Stomach (tissue), 19 donors: ENCODE data around the gene THYN1. TPM values are rescaled to one million over a fixed set of nuclear protein-coding genes. Genes with fewer than 3 reads are reported as not detected.

ENCODE experiments used
- DNase-seq, 2 donors: peaks; one replicate each; pipeline versions ENCODE4 v3.0.0 to v3.0.0-alpha.2; 2013 to 2019
- H3K27ac ChIP-seq, 5 donors: fragments of 200-600 bp in 4 of 5; sonication (generic) in 4 of 5; one replicate each; pipeline ENCODE4 v1.5.1; 2013 to 2019; ENCODE audit warnings: mild to moderate bottlenecking in 1 of 5, moderate library complexity in 1 of 5
- H3K27me3 ChIP-seq, 3 donors: fragments of 200-600 bp; sonication (generic); one replicate each; pipeline ENCODE4 v1.5.1; 2017 to 2019; ENCODE audit warnings: mixed run types in 1 of 3
- H3K36me3 ChIP-seq, 4 donors: fragments of 200-600 bp; sonication (generic); 1 replicate in 3 of 4; 2 replicates in 1 of 4; pipeline ENCODE4 v1.5.1; 2016 to 2019
- H3K4me1 ChIP-seq, 4 donors: fragments of 200-600 bp; sonication (generic); one replicate each; pipeline ENCODE4 v1.5.1; 2016 to 2019
- H3K4me3 ChIP-seq, 4 donors: fragments of 200-600 bp; sonication (generic) in 3 of 4; one replicate each; pipeline ENCODE4 v1.5.1; 2016 to 2019; ENCODE audit warnings: mild to moderate bottlenecking in 1 of 4
- H3K9me3 ChIP-seq, 4 donors: fragments of 200-600 bp; sonication (generic); one replicate each; pipeline ENCODE4 v1.5.1; 2016 to 2019
- CTCF ChIP-seq, 7 experiments: fragments of 450-650 bp in 4 of 7; fragments of 200-600 bp in 3 of 7; sonication (generic) in 3 of 7; IDR thresholded peaks; one replicate each; pipeline ENCODE4 v1.5.1; 2016 to 2019; ENCODE audit warnings: antibody characterized with exemption in 7 of 7, control low read depth in 2 of 7, mild to moderate bottlenecking in 1 of 7
- EP300 ChIP-seq: sonication (generic); formaldehyde crosslinking; IDR thresholded peaks from one replicate; pipeline ENCODE4 v1.6.1; 2017; ENCODE audit warnings: antibody characterized with exemption
- POLR2A ChIP-seq, 4 donors: fragments of 450-650 bp; IDR thresholded peaks; one replicate each; pipeline ENCODE4 v1.6.1; 2016; ENCODE audit warnings: antibody characterized with exemption in 4 of 4, control low read depth in 2 of 4, mild to moderate bottlenecking in 1 of 4, moderate library complexity in 1 of 4
- POLR2AphosphoS5 ChIP-seq, 3 donors: sonication (generic); formaldehyde crosslinking; IDR thresholded peaks; one replicate each; pipeline ENCODE4 v1.6.1; 2016; ENCODE audit warnings: antibody characterized with exemption in 3 of 3
- WGBS, 5 donors: extraction: QIAGEN DNeasy Blood & Tissue Kit in 3 of 5; methylation state at CpG; one replicate each; pipeline versions ENCODE4 v1.1.5 to v1.1.7; 2013 to 2018; 5-methylcytosine and 5-hydroxymethylcytosine counted together
- intact Hi-C: fragments of 100-400 bp; cut with DNase I; formaldehyde crosslinking; loops from one replicate; pipeline ENCODE4 v1.15.1; 2023; ENCODE audit warnings: low total_unique reads
- long read RNA-seq, 10 donors: transcript quantifications; one replicate each; lab custom pipeline, GENCODE V29; 2026
- polyA plus RNA-seq, 3 donors: library from polyadenylated mRNA; stranded (reverse); fragments of 200-250 nt; gene quantifications; one replicate each; pipeline ENCODE4 v1.2.3, GENCODE V29; 2013
- total RNA-seq, 5 donors: library from RNA; depleted of rRNA; stranded (reverse); fragments of >200 nt; gene quantifications; one replicate each; pipeline versions ENCODE4 v1.1.0 to v1.2.3, GENCODE V29; 2014 to 2016
- donor health status: healthy with polysubstance abuse.
- donor health status: Bipolar disorder and iron deficiency.
- donor health status: healthy.

THYN1 gene
- total RNA-seq: 10 to 100 TPM in 4 of 5 donors, 1 to 10 TPM in 1; 4.6 to 56.2 (median 19.1) TPM
- polyA plus RNA-seq: 10 to 100 TPM; 42.0 to 62.1 (median 49.5) TPM
- long read RNA-seq, donor 1, transcript THYN1-201 (7 exons, 1,299 nt): major isoform, 5 of 17 reads
- long read RNA-seq, donor 1, partial matches to known transcripts: 6 of 17 reads
- long read RNA-seq, donor 1, other reads (novel, unspliced or antisense): 0 of 17 reads
- long read RNA-seq, donor 2, transcript THYN1-201 (7 exons, 1,299 nt): major isoform, 5 of 12 reads
- long read RNA-seq, donor 2, partial matches to known transcripts: 0 of 12 reads
- long read RNA-seq, donor 2, other reads (novel, unspliced or antisense): 0 of 12 reads
- long read RNA-seq, donor 3, transcript THYN1-201 (7 exons, 1,299 nt): major isoform, 6 of 10 reads
- long read RNA-seq, donor 3, partial matches to known transcripts: 0 of 10 reads
- long read RNA-seq, donor 3, other reads (novel, unspliced or antisense): 0 of 10 reads
- long read RNA-seq, donor 4: 0 reads
- long read RNA-seq, donor 5, transcript THYN1-204 (8 exons, 893 nt): minor isoform, 6 of 27 reads
- long read RNA-seq, donor 5, transcript THYN1-201 (7 exons, 1,299 nt): minor isoform, 7 of 27 reads
- long read RNA-seq, donor 5, transcript THYN1-203 (8 exons, 943 nt): major isoform, 9 of 27 reads
- long read RNA-seq, donor 5, partial matches to known transcripts: 5 of 27 reads
- long read RNA-seq, donor 5, other reads (novel, unspliced or antisense): 0 of 27 reads
- long read RNA-seq, donor 6, transcript THYN1-203 (8 exons, 943 nt): major isoform, 23 of 65 reads
- long read RNA-seq, donor 6, transcript THYN1-204 (8 exons, 893 nt): minor isoform, 12 of 65 reads
- long read RNA-seq, donor 6, transcript THYN1-201 (7 exons, 1,299 nt): minor isoform, 8 of 65 reads
- long read RNA-seq, donor 6, partial matches to known transcripts: 20 of 65 reads
- long read RNA-seq, donor 6, other reads (novel, unspliced or antisense): 0 of 65 reads
- long read RNA-seq, donor 7, transcript THYN1-203 (8 exons, 943 nt): major isoform, 12 of 28 reads
- long read RNA-seq, donor 7, transcript THYN1-204 (8 exons, 893 nt): minor isoform, 8 of 28 reads
- long read RNA-seq, donor 7, partial matches to known transcripts: 0 of 28 reads
- long read RNA-seq, donor 7, other reads (novel, unspliced or antisense): 0 of 28 reads
- long read RNA-seq, donor 8, transcript THYN1-204 (8 exons, 893 nt): minor isoform, 6 of 27 reads
- long read RNA-seq, donor 8, transcript THYN1-203 (8 exons, 943 nt): major isoform, 10 of 27 reads
- long read RNA-seq, donor 8, transcript THYN1-201 (7 exons, 1,299 nt): minor isoform, 5 of 27 reads
- long read RNA-seq, donor 8, partial matches to known transcripts: 5 of 27 reads
- long read RNA-seq, donor 8, other reads (novel, unspliced or antisense): 0 of 27 reads
- long read RNA-seq, donor 9, transcript THYN1-201 (7 exons, 1,299 nt): minor isoform, 6 of 23 reads
- long read RNA-seq, donor 9, transcript THYN1-204 (8 exons, 893 nt): major isoform, 10 of 23 reads
- long read RNA-seq, donor 9, transcript THYN1-203 (8 exons, 943 nt): minor isoform, 7 of 23 reads
- long read RNA-seq, donor 9, partial matches to known transcripts: 0 of 23 reads
- long read RNA-seq, donor 9, other reads (novel, unspliced or antisense): 0 of 23 reads
- long read RNA-seq, donor 10, partial matches to known transcripts: 0 of 5 reads
- long read RNA-seq, donor 10, other reads (novel, unspliced or antisense): 0 of 5 reads

- intact Hi-C loops: no loop called here
- Histone ChIP-seq H3K36me3 (peaks cover 21 to 47% (median 46%) of the 10 kb centered on the region in 4 donors), H3K27me3 (no peaks in the 10 kb centered on the region), H3K27ac (peak within 1 kb of the TSS; percentile 49 to 86 (median 75)), H3K4me3 (peak within 1 kb of the TSS; percentile 74 to 98 (median 88)), H3K9me3 (no peaks in the 10 kb centered on the region), H3K4me1 (peaks cover 17 to 43% (median 29%) of the 10 kb centered on the region in 4 donors)
- 0 to 1% (median 0%) methylated on average over 36 to 70 of the region's 70 CpGs for WGBS, 5 donors
- DNase-seq: peak; percentile 97 to 99
- TF ChIP-seq CTCF (IDR thresholded peaks at IDR 0.05) (peak in 5 of 7 experiments; percentile 29 to 57 (median 35)), POLR2A (IDR thresholded peaks at IDR 0.05) (peak in 1 of 4 donors; percentile 16), POLR2AphosphoS5 (IDR thresholded peaks at IDR 0.05) (peak; percentile 71 to 94 (median 82)), EP300 (no peak)
These were observed at the start of gene THYN1, which contains the start of gene ACAD8 for GRCh38 chr11:134253188-134253993. TSS of gene THYN1 (minus strand) at chr11:134253352. CDS start at chr11:134252882, 470 bp downstream. TSS of gene ACAD8 (plus strand) at chr11:134253568. CDS start at chr11:134253601, 33 bp downstream.

GRCh38 chr11:134294664-134295063 is 41.5 kb upstream of the THYN1 start:
- H3K27ac ChIP-seq: no peak overlapping the region
- no peaks in the 10 kb centered on the region for H3K36me3 ChIP-seq
- WGBS, 5 donors: 66 to 83% (median 81%) methylated on average over 9 of the region's 9 CpGs
- H3K4me3 ChIP-seq: no peak overlapping the region
- no peaks in the 10 kb centered on the region for H3K9me3 ChIP-seq
- TF ChIP-seq POLR2AphosphoS5 (IDR thresholded peaks at IDR 0.05) (no peak), CTCF (IDR thresholded peaks at IDR 0.05) (no peak), EP300 (no peak), POLR2A (IDR thresholded peaks at IDR 0.05) (no peak)
- intact Hi-C loops: no loop called here
- no peak for DNase-seq
- H3K4me1 ChIP-seq: no peaks in the 10 kb centered on the region
- peaks cover 0 to 9% (median 0%) of the 10 kb centered on the region in 3 donors for H3K27me3 ChIP-seq
